CD4-positive, alpha-beta T cell treated with Interleukin-17A for 1 hour (primary cell): ENCODE data around the gene TAF15.

Experiments
- DNase-seq: peaks from one replicate; pipeline ENCODE4 v3.0.0-alpha.2; 2020

The TAF15 gene

GRCh38 chr17:35821308-35821707, 12.0 kb downstream of the TAF15 start:
- DNase-seq, result no peak

GRCh38 chr17:35825206-35825605, 15.9 kb downstream of the TAF15 start:
- DNase-seq, result no peak

- DNase-seq, result no peak
Measured at GRCh38 chr17:35841101-35841500, 31.8 kb downstream of the TAF15 start.

- DNase-seq, result no peak
Measured at GRCh38 chr17:35841505-35841904, 32.2 kb downstream of the TAF15 start.

- no peak for DNase-seq
Measured at GRCh38 chr17:35842239-35842638, 33.0 kb downstream of the TAF15 start.

- DNase-seq, result no peak
Measured at GRCh38 chr17:35843698-35844097, 34.4 kb downstream of the TAF15 start.

- no peak for DNase-seq
Measured at GRCh38 chr17:35844547-35844946, 35.3 kb downstream of the TAF15 start.

GRCh38 chr17:35846055-35846809, 36.9 kb downstream of the TAF15 start:
- no peak for DNase-seq

GRCh38 chr17:35847006-35847405, 37.7 kb downstream of the TAF15 start:
- no peak for DNase-seq

- DNase-seq, result no peak
Measured at GRCh38 chr17:35847633-35848373, 38.5 kb downstream of the TAF15 start.

GRCh38 chr17:35849469-35850348, 40.4 kb downstream of the TAF15 start:
- DNase-seq, result peak; percentile 78

GRCh38 chr17:35855965-35856364, 46.7 kb downstream of the TAF15 start:
- DNase-seq, result no peak

GRCh38 chr17:35856603-35857002, 47.3 kb downstream of the TAF15 start:
- DNase-seq, result no peak

- no peak for DNase-seq
Measured at GRCh38 chr17:35864853-35865252, 55.6 kb downstream of the TAF15 start.

- DNase-seq, result no peak
Measured at GRCh38 chr17:35865412-35866340, 56.4 kb downstream of the TAF15 start.

- DNase-seq, result no peak
Measured at GRCh38 chr17:35866341-35866950, 57.2 kb downstream of the TAF15 start.

GRCh38 chr17:35867574-35867973, 58.3 kb downstream of the TAF15 start:
- DNase-seq, result no peak

GRCh38 chr17:35868737-35869136, 59.5 kb downstream of the TAF15 start, which contains the start of gene HEATR9:
Gene HEATR9 (minus strand): TSS chr17:35868891. CDS start chr17:35868742, 149 bp downstream.
- DNase-seq, result no peak

GRCh38 chr17:35870906-35871819, 61.9 kb downstream of the TAF15 start:
- peak; percentile 50 for DNase-seq

- no peak for DNase-seq
Measured at GRCh38 chr17:35872196-35872980, 63.1 kb downstream of the TAF15 start.
